Endothelial cell of umbilical vein (primary cell): ENCODE data around the gene SP3. TPM values are rescaled to one million over a fixed set of nuclear protein-coding genes. Genes with fewer than 3 reads are reported as not detected.

Experiments
- BruUV-seq: library from RNA; stranded (reverse); fragments of 400-500 nt; replicated peaks from 2 replicates; lab custom pipeline; 2021; lab: Mats Ljungman, UMichigan
- CTCF ChIA-PET: fragments of 300-600, 350-600 bp; sonication (Branson Sonifier 250); formaldehyde crosslinking; loops from one replicate; lab custom pipeline; 2021; ENCODE audit warnings: antibody characterized with exemption, inconsistent platforms; lab: Charles Lee
- POLR2A ChIA-PET: fragments of 300-600, 350-600 bp; sonication (Branson Sonifier 250); formaldehyde crosslinking; loops from one replicate; lab custom pipeline; 2021; ENCODE audit warnings: antibody characterized with exemption, inconsistent platforms; lab: Charles Lee
- DNase-seq: peaks from one replicate; pipeline ENCODE4 v3.0.0-alpha.2; 2011; ENCODE audit warnings: low read depth, low spot score
- FAIRE-seq: peaks from 2 replicates; lab custom pipeline; 2011; peaks lifted over from hg19 to GRCh38; lab: Jason Lieb, UNC
- H2AFZ ChIP-seq: 2 replicates; pipeline ENCODE4 v1.6.0; 2012; ENCODE audit warnings: low read depth, low read length, control low read depth, inconsistent platforms
- H3K27ac ChIP-seq: 2 replicates; pipeline ENCODE4 v1.5.1; 2011; ENCODE audit warnings: low read depth, mild to moderate bottlenecking, control low read depth, low read length, moderate library complexity; ENCODE audit not compliant: insufficient read depth
- H3K27me3 ChIP-seq, 2 experiments: 2 replicates each; pipeline versions ENCODE4 v1.6.0 to v1.6.1; 2011; ENCODE audit warnings: low read length in 2 of 2, mixed read lengths in 1 of 2; ENCODE audit not compliant: control insufficient read depth in 2 of 2, insufficient read depth in 2 of 2
- H3K36me3 ChIP-seq, 2 experiments: 2 replicates in 1 of 2; 3 replicates in 1 of 2; pipeline ENCODE4 v1.5.1; 2011; ENCODE audit warnings: low read length in 2 of 2, mild to moderate bottlenecking in 1 of 2, moderate library complexity in 1 of 2; ENCODE audit not compliant: control insufficient read depth in 2 of 2, insufficient read depth in 2 of 2; ENCODE audit errors: extremely low read depth in 1 of 2
- H3K4me1 ChIP-seq: 3 replicates; pipeline ENCODE4 v1.5.1; 2011; ENCODE audit warnings: mild to moderate bottlenecking, low read length; ENCODE audit not compliant: control insufficient read depth, insufficient read depth; ENCODE audit errors: extremely low read depth
- H3K4me2 ChIP-seq: 2 replicates; pipeline ENCODE4 v1.6.1; 2011; ENCODE audit warnings: low read length, control low read depth, mixed read lengths; ENCODE audit not compliant: insufficient read depth
- H3K4me3 ChIP-seq, 3 experiments: fragments of 200-600 bp in 1 of 3; sonication (generic), shearing (Covaris generic) in 1 of 3; replicated peaks in 1 of 3; 2 replicates each; pipeline ENCODE4 v1.5.1; 2011 to 2016; ENCODE audit warnings: control low read depth in 3 of 3, low read length in 3 of 3, mild to moderate bottlenecking in 2 of 3, inconsistent platforms in 1 of 3, low read depth in 1 of 3, moderate library complexity in 1 of 3; ENCODE audit not compliant: insufficient read depth in 1 of 3
- H3K79me2 ChIP-seq: 2 replicates; pipeline ENCODE4 v1.6.0; 2012; ENCODE audit warnings: low read length, inconsistent platforms; ENCODE audit not compliant: control insufficient read depth, insufficient read depth
- H3K9ac ChIP-seq: replicated peaks from 2 replicates; pipeline ENCODE3; 2011; ENCODE audit warnings: low read length, control low read depth; ENCODE audit not compliant: insufficient read depth; ENCODE audit errors: extremely low read depth
- H3K9me1 ChIP-seq: replicated peaks from 3 replicates; pipeline ENCODE4 v1.6.0; 2011; ENCODE audit warnings: mild to moderate bottlenecking, low read length; ENCODE audit not compliant: control insufficient read depth, insufficient read depth; ENCODE audit errors: extremely low read depth
- H3K9me3 ChIP-seq: replicated peaks from 2 replicates; pipeline ENCODE4 v1.5.1; 2012; ENCODE audit warnings: low read length, inconsistent platforms; ENCODE audit not compliant: control insufficient read depth, insufficient read depth
- H4K20me1 ChIP-seq: replicated peaks from 2 replicates; pipeline ENCODE3; 2011; ENCODE audit warnings: mild to moderate bottlenecking, low read length; ENCODE audit not compliant: control insufficient read depth, insufficient read depth; ENCODE audit errors: extremely low read depth
- CTCF ChIP-seq, 2 donors: IDR thresholded peaks; 1 replicate in 1 of 2; 2 replicates in 1 of 2; pipeline ENCODE4 v1.5.1; 2011; ENCODE audit warnings: low read length in 2 of 2, mild to moderate bottlenecking in 2 of 2, moderate library complexity in 2 of 2, control low read depth in 1 of 2, inconsistent platforms in 1 of 2, low read depth in 1 of 2; ENCODE audit not compliant: insufficient read depth in 1 of 2; ENCODE audit errors: extremely low read depth in 1 of 2
- FOS ChIP-seq: IDR thresholded peaks from 2 replicates; pipeline ENCODE4 v1.6.1; 2011; ENCODE audit warnings: mild to moderate bottlenecking, low read length, moderate library complexity, borderline replicate concordance; ENCODE audit not compliant: insufficient read depth
- GATA2 ChIP-seq: IDR thresholded peaks from 2 replicates; pipeline ENCODE4 v1.7.0; 2011; ENCODE audit warnings: low read depth, mild to moderate bottlenecking, moderate library complexity, mixed read lengths, low read length; ENCODE audit not compliant: insufficient read length, insufficient read depth
- MYC ChIP-seq: IDR thresholded peaks from one replicate; pipeline ENCODE4 v1.6.1; 2011; ENCODE audit warnings: mild to moderate bottlenecking, low read depth, low read length
- dilution Hi-C: fragments of 300-500 bp; cut with MboI; formaldehyde crosslinking; loops from one replicate; pipeline ENCODE4 v1.15.0; 2019; ENCODE audit warnings: low sequenced_read_pairs; ENCODE audit not compliant: extremely low pct_ligation_motif_present
- intact Hi-C: fragments of 100-400 bp; cut with micrococcal nuclease; formaldehyde crosslinking; loops from one replicate; pipeline ENCODE4 v1.10.0; 2022
- polyA plus RNA-seq, 4 experiments: library from polyadenylated mRNA; depleted of rRNA in 3 of 4; stranded (reverse) in 3 of 4; unstranded in 1 of 4; fragments of >200 nt; gene quantifications; 2 replicates each; pipeline versions ENCODE4 v1.2.1 to v1.2.3, GENCODE V29; 2011 to 2012; ENCODE audit warnings: missing spikeins in 1 of 4
- total RNA-seq: library from RNA; stranded (reverse); gene quantifications from 2 replicates; pipeline ENCODE4 v1.2.3, GENCODE V29; 2021

Gene SP3
- total and polyA plus RNA-seq, 2 donors (not counting 3 experiments of a cell fraction or from before 2014, with no cell fraction given): 23.9 to 59.0 TPM

GRCh38 chr2:174011173-174011572, 46.0 kb upstream of the SP3 start:
- Histone ChIP-seq H3K27ac (no peak overlapping the region), H3K27me3 (no peaks in the 10 kb centered on the region), H3K4me3 (no peak overlapping the region), H3K9me1 (no peaks in the 10 kb centered on the region), H3K4me1 (peaks cover 12% of the 10 kb centered on the region), H3K79me2 (no peaks in the 10 kb centered on the region), H3K4me2 (no peak overlapping the region), H4K20me1 (no peaks in the 10 kb centered on the region), H3K9me3 (no peaks in the 10 kb centered on the region), H3K9ac (no peak overlapping the region), H3K36me3 (no peaks in the 10 kb centered on the region), H2AFZ (no peak overlapping the region)
- TF ChIP-seq GATA2: no peak
- no peak for TF ChIP-seq MYC
- no peak for TF ChIP-seq CTCF (IDR thresholded peaks at IDR 0.05; ENCODE audit: extremely low read depth in 1 of 2, insufficient read depth in 1 of 2, low read depth in 1 of 2, low read length in 2 of 2)
- no peak for TF ChIP-seq FOS
- POLR2A ChIA-PET: no interaction called here
- CTCF ChIA-PET: interaction anchor here (2.2 kb wide), 1 partner anchor 25 kb away, joined by 5 read pairs; no protein-coding TSS in a partner anchor
- BruUV-seq: no TSS peak
- dilution Hi-C loops: no loop called here
- intact Hi-C loops: no loop called here
- FAIRE-seq (peak; percentile 50), DNase-seq (no peak)
